Uterus (tissue), 2 donors: ENCODE results near the gene WDR72.

Source experiments
- POLR2A ChIP-seq, 2 donors: fragments of 450-650 bp; IDR thresholded peaks; one replicate each; pipeline ENCODE4 v1.6.1; 2016; ENCODE audit warnings: antibody characterized with exemption in 2 of 2, mild to moderate bottlenecking in 1 of 2, moderate library complexity in 1 of 2
- TF ChIP-seq, protein P1 (sequence below), 4 experiments: fragments of 200-600 bp in 2 of 4; fragments of 450-650 bp in 2 of 4; sonication (generic) in 2 of 4; IDR thresholded peaks; one replicate each; pipeline ENCODE4 v1.5.1; 2016 to 2019; ENCODE audit warnings: antibody characterized with exemption in 4 of 4, mild to moderate bottlenecking in 2 of 4, moderate library complexity in 1 of 4

DNA sequence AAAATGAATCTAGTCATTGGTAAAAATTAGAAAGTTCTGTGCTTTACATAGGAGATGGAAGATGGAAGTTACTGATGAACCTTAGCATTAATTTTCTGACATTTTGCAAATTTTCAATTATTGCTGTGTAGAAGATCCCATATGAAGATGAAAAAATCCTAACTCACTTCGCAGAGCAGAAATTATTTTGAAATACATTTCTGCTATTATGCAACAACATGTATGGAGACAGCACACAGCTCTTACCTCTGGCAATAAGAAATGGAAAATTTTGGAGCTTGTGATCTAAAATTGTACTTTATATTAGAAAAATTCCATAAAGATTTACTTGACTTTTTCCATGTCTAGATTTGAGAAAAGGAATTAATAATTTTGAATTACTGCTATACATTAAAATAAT is 177.9 kb downstream of the WDR72 start:
- TF ChIP-seq, protein P1, sequence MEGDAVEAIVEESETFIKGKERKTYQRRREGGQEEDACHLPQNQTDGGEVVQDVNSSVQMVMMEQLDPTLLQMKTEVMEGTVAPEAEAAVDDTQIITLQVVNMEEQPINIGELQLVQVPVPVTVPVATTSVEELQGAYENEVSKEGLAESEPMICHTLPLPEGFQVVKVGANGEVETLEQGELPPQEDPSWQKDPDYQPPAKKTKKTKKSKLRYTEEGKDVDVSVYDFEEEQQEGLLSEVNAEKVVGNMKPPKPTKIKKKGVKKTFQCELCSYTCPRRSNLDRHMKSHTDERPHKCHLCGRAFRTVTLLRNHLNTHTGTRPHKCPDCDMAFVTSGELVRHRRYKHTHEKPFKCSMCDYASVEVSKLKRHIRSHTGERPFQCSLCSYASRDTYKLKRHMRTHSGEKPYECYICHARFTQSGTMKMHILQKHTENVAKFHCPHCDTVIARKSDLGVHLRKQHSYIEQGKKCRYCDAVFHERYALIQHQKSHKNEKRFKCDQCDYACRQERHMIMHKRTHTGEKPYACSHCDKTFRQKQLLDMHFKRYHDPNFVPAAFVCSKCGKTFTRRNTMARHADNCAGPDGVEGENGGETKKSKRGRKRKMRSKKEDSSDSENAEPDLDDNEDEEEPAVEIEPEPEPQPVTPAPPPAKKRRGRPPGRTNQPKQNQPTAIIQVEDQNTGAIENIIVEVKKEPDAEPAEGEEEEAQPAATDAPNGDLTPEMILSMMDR (IDR thresholded peaks at IDR 0.05), result no peak
- TF ChIP-seq POLR2A (IDR thresholded peaks at IDR 0.05), result no peak
